SK-MEL-5 (cell line): Measurements from ENCODE around the gene YTHDF1. TPM values are rescaled to one million over a fixed set of nuclear protein-coding genes. Genes with fewer than 3 reads are reported as not detected.
"Not testable (repeated sequence)": the region's sequence is repeated elsewhere in the genome, so short reads cannot be mapped to it uniquely, and the experiment has no call there.

ENCODE experiments used
- DNase-seq: peaks from one replicate; pipeline ENCODE4 v3.0.0-alpha.2; 2016; ENCODE audit warnings: low read depth, low spot score
- in situ Hi-C: cut with HindIII; loops from 2 replicates; pipeline ENCODE4 v1.10.0; 2016; ENCODE audit warnings: low sequenced_read_pairs, high pct_unique_total_duplicates, low pct_unique_long_range_greater_than_20kb
- total RNA-seq: library from RNA; depleted of rRNA; stranded (reverse); fragments of >200 nt; shearing (Covaris generic); gene quantifications from 2 replicates; pipeline ENCODE4 v1.2.3, GENCODE V29; 2014

The YTHDF1 gene
- total RNA-seq, 1 experiment from 2014 or later = 31.8 TPM

DNA sequence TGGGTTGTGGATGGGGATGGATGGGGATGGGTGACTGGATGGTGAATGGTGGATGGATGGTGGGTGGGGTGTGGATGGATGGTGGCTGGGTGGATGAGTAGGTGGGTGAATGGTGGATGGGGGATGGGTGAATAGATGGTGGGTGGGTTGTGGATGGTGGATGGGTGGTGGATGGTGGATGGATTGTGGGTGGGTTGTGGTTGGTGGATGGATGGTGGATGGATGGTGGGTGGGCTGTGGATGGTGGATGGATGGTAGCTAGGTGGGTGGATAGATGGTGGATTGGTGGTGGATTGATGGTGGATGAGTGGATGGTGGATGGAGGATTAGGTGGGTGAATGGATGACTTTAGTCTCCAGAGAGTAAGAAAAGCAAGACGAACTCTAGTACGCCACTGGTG lies 57.6 kb downstream of the YTHDF1 start:
- in situ Hi-C loops = no loop called here
- DNase-seq = no peak

- in situ Hi-C loops, DNase-seq: not testable (repeated sequence)
Measured at GRCh38 chr20:63157431-63157830, 58.5 kb downstream of the YTHDF1 start.

- DNase-seq = no peak
- in situ Hi-C loops = no loop called here
Measured at GRCh38 chr20:63156221-63156671, 59.7 kb downstream of the YTHDF1 start.

DNA sequence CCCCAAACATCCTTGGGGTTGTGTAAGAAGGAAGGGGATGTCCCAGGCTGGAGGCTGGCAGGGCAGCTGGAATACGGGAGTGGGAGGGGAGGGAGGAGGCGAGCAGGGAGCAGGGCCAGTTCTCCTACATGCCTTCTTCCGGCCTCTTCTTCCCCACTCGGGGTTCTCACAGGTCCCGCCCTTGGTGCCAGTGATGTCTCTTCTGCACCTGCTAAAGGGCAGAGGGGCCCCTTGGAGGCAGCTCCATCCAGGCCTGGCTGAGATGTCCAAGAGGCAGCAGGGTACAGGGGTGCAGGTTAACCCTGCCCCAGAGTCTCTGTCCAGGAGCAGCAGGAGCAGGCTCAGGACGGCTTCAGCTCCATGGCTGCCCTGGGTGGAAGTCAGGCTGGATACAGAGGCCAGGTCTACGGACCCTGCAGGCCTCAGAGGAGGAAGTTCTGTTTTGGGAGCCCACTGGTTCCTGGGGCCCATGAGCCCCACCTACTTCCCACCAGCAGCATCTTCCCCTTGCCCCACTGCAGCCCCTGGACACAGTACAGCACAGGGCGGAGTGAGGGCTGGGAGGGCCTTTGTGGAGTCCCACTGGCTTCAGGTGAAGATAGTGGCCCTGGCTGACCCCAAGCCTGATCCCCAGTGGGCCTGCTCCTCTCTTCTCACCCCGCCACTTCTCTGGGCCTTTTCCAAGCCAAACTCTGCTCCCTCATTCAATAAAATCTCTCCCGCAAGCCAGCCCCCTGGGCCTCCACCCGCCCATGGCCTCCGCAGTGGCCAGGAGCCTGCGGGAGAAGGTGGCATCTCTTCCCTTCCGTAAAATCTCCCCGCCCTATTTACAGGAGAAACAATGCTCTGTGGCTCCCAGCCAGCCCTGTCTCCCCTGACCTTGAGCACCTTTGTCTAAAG lies 60.4 kb downstream of the YTHDF1 start:
- no peak for DNase-seq
- in situ Hi-C loops = no loop called here

DNA sequence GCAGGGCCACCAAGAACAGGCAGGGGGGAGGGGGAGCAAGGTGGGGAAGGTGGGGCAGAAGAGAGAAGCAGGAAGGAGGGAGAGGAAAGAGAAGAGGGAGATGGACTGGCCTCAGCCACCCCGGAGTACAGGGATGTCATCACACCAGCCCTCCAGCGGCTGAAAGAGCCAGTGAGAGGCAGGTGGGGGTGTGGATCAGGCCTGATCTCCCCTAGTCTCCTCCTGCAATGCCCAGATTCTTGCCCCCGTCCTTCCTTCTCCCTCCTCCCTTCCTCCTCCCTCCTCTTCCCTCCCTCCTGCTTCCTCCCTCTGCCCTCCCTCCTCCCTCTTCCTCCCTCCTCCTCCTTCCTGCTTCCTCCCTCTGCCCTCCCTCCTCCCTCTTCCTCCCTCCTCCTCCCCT lies 61.5 kb downstream of the YTHDF1 start:
- no peak for DNase-seq
- in situ Hi-C loops = no loop called here

GRCh38 chr20:63153254-63154221 lies 62.4 kb downstream of the YTHDF1 start:
- DNase-seq = no peak
- in situ Hi-C loops = no loop called here

DNA sequence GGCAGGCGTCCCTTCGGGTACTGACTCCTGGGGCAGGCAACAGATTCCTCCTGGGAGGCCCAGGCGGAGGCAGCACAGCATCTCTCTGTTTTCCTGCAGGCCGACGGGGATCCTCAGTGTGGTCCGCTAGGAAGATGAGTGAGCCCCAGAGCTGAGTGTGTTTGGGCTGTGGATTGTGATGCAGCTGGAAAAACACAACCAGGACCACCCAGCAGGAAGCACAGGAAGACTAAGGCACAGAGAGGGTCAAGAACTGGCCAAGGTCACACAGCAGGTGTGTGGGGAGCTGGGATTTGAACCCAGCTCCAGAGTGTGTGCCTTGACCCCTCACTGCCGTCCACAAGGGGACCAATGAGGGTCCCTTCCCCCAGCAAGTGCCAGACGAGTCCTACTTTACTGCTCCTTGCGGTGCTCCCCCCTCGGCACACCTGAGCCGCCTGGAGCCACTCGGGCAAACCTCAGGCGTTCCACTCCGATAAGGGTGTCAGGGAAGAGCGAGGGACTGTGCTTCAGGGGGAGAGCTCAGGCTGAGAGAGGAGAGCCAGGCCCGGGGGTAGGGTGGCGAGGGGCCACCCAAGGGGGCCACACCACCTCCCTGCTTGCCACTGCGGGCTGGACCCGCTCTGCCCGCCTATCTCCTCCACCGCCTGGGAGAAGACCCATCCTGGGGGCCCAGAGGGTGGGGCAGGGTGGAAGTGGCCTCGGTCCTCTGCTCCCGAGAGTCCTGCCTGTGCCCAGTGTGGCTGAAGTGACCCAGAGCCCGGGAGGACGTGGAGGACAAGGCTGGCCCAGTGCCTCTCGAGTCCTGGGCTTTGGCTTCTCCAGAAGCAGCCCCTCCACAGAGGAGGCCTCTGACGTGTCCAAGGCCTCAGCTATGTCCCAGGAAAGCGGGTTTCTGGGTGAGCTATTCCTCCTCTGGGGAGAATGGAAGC lies 63.3 kb downstream of the YTHDF1 start:
- DNase-seq = no peak
- in situ Hi-C loops = no loop called here

GRCh38 chr20:63151554-63152321 lies 64.2 kb downstream of the YTHDF1 start:
- no peak for DNase-seq
- in situ Hi-C loops = no loop called here

GRCh38 chr20:63150911-63151531 lies 64.9 kb downstream of the YTHDF1 start:
- DNase-seq = no peak

GRCh38 chr20:63150391-63150898 lies 65.5 kb downstream of the YTHDF1 start:
- in situ Hi-C loops = no loop called here

More at GRCh38 chr20:63150911-63151531, 64.9 kb downstream of the YTHDF1 start:
- in situ Hi-C loops = no loop called here

GRCh38 chr20:63149531-63150192 lies 66.3 kb downstream of the YTHDF1 start:
- no peak for DNase-seq
- in situ Hi-C loops = no loop called here

More at GRCh38 chr20:63150391-63150898, 65.5 kb downstream of the YTHDF1 start:
- DNase-seq = no peak

- DNase-seq = no peak
- in situ Hi-C loops = no loop called here
Measured at GRCh38 chr20:63148696-63149095, 67.2 kb downstream of the YTHDF1 start.

DNA sequence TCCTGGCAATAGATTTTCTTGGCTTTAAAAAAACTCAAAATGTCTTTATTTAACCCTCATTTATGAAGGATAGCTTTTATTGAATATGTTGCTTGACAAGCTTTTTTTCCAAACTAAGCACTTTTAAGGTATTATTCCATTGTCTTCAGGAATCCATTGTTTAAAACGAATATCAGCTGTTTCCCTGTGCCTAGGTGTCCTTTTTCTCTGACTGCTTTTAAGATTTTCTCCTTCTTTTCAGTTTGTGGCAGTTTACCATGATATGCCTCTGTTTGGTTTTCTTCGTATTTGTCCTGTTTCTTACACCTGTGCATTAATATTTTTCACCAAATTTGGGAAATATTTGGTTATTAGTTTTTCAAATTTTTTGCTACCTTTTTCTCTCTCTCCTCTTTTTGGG lies 68.4 kb downstream of the YTHDF1 start:
- in situ Hi-C loops = no loop called here
- DNase-seq = no peak
